Activated CD4-positive, CD25-positive, alpha-beta regulatory T cell treated with anti-CD3 and anti-CD28 coated beads, Interleukin-2, amount 50 U/mL, for 24 hours (primary cell): Measurements from ENCODE around the gene CCL5.

Experiments
- ATAC-seq, 2 donors: fragments of 150-1000 bp; cut with Tn5 transposase; one replicate each; pipeline ENCODE4 v1.10.0; 2021; ENCODE audit warnings: mild to moderate bottlenecking in 1 of 2, moderate library complexity in 1 of 2

The CCL5 gene

GRCh38 chr17:35867574-35867973, 12.6 kb downstream of the CCL5 start:
- ATAC-seq = no peak

DNA sequence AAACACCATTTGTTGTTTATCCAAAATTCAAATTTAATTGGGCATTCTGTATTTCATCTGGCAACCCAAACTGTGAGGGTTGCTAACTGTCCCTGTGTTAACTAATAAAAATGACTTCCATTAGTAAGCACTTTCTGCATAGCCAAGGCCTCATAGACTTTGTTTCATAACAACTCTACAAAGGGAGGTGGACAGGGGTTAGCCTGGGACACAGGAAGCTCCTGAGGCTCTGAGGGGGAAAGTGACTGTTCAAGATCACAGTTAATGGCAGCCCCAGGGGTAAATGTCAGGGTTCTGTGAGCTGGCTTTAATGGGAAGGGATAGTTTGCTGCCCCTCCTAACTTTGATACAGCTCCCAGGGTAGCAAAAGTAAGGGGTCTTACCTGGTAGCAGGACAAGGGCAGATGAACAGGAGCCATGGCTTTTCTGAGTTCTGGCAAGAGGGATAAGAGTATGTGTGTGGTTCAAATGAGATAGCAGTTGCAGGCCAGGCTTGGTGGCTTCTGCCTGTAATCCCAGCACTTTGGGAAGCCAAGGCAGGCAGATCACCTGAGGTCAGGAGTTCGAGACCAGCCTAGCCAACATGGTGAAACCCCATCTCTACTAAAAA, 13.7 kb downstream of the CCL5 start:
- ATAC-seq = no peak

DNA sequence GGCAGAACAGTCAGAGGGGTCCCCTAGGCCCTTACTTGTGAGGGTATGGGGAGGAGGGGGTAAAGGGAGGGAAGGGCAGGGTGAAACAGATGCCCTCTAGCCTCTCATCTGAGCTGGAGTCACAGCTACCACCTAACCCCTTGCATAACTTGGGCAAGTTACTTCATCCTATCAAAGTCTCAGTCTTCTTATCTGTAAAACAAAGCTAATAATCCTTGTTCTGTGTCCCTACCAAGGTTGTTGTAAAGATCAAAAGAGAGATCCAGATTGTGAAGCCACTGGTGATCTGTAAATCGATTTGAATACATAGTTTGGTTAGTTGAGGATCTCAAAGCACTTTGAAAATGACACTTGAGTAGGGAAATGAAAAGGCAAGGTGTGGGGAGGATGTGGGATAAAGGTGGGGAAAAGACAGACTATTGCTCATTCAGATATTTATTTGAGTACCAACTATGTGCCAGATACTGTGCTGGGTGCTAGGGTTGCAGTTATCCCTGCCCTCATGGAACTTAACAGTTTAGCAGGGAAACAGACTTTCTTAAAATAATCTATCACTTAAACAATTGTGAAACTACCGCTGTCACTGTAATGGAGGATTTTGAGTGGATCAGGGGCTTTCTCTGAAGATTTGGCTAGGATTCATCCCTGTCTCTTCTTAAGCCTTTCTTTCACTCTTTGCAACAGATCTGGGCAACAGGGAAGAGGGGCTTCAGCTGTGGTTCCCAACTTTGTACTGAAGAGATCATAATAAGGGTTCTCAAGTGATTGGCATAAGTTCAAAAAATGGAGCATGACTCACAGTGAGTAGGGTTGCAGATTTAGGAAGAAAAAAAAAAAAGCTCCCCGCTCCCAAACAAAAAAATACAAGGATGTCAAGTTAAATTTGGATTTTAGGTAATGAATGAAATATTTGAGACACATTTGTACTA, 14.5 kb downstream of the CCL5 start:
- no peak for ATAC-seq

DNA sequence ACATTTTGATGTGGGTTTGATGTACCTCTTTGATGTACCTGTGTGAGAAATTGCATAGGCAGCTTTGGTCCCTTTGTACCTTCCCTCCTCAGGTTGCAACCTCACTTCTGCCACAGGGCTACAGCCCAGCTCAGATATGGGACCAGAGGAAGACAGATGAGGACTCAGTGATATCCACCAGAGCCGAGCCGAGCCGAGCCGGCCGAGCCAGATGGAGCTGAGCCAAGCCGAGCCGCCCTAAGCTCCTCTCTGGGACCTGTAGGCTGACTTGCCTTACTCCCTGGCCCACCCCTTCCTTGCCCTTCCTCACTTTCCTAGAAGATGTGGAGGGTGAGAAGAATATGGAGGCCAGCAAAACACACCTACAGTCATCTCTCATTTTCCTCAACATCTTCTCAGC, 15.3 kb downstream of the CCL5 start:
- ATAC-seq = no peak

- ATAC-seq = no peak
Observed at GRCh38 chr17:35856603-35857002, 23.6 kb downstream of the CCL5 start.

DNA sequence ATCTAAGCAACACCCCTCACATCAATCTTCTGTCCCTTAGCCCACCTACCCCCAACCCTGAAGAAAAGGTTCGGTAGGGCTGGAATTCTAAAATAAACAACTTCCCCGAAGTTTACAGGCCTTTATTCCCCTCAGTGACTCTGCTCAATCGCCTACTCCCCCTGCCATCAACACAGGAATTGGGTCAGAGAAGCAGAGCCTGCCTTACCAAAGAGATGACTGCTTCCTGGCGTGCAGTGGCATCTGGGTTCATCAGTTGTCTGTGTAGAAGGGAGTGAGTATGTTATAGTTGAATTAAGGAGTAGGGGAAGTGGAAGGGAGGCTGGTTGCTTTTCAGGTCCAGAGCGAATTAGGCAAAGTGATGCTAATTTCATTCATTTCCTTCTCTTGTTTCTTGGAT, 24.2 kb downstream of the CCL5 start:
- no peak for ATAC-seq

DNA sequence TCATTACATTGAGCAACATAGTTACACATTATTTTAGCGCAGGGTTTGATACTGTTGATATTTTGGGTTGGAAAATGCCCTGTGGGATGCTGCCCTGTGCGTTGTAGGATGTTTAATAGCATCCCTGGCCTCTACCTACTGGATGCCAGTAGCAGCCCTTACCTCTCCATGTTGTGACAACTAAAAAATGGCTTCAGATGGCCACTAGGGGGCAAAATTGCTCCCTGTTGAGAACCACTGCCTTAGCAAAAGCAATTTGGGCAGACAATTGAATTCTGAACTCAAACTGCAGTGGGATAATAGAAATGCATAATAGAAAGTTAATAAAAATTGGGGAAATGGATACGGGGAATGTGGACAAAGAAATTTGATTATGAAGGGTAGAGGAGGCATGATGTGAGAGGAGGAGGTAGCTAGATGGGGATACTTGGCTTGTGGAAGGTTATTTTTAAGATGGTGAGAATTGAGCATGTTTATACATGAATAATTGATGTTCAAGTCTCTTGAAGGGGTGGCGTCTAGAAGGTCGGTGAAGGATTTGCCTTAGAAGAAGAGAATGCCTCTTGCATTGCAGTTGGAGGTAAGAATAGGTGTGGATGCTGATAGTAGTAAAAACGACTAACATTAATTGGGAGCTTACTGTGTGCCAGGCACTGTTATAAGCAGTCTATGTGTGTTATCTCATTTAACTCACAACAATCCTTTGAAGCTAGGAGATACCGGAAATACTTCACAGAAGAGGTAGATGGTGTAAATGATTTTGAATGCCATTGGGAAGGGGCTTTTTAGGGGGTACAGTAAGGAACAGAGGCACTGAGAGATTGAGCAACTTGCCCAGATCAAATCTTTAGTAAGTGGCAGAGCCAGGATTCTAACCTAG, 30.5 kb downstream of the CCL5 start:
- peak; percentile 48 to 62 for ATAC-seq

DNA sequence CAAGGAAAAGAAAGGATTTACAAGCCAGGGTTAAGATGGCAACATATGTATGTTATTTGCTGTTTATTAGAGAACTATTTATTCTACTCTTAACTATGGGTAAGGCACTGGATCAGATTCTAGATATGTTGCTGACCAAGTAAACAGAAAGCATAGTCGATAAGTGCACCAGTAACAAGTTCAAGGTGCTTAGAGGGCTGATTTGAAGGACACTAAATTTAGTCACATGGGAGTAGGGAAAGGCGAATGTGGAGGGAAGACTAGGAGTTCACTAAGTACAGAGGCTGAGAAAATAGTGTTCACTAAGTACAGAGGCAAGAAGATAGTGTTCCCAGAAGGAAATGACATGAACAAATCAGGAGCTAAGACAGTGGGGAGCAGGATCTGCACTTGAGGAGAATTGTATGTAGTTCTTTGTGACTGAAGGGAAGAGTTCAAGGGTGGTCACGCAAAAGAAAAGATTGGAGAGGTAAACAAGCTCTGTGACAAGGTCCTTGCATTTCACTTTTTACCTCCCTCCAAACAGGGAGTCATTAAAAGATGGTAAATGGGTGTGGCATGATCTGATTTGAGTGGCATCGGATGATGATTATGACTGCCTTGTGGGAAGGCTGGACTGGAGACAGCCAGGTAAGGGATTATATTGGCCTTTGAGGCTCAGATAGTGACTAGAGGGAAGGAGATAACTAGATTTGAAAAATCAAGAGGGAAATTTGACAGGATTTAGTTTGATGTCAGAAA, 32.4 kb downstream of the CCL5 start:
- ATAC-seq = no peak

- no peak for ATAC-seq
Observed at GRCh38 chr17:35847006-35847405, 33.2 kb downstream of the CCL5 start.

DNA sequence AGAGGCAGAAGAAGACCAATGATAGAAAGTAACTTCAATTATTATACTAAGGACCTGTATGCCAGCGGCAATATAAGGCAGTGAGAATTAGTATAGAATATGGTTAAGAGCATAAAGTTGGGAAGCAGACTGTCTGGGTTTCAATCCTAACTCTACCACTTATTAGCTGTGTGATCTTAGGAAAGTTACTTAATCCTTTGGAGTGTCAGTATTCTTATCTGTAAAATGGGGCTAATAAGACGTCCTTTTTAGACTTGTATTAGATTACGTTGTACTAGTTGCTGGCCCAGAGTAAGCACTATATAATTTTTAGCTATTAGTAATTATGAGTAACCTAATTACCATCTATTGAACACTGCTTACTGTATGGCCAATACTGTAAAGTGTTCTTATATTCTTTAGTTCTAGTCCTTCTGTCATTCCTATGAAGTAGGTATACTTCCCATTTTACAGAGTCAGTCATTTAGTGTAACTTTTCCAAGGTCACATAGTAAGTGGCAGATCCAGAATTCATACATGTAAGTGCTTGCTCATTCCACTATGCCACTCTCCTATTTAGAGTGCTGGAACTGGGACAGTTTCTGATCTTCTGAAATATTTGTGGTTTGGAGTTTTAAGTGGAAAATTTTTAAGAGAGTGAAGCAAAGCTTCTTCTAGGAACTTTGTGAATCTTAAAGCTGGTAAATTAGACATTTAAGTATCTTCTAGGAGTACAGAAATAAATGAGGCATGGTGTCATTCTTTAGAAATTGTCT, 33.9 kb downstream of the CCL5 start:
- no peak for ATAC-seq

DNA sequence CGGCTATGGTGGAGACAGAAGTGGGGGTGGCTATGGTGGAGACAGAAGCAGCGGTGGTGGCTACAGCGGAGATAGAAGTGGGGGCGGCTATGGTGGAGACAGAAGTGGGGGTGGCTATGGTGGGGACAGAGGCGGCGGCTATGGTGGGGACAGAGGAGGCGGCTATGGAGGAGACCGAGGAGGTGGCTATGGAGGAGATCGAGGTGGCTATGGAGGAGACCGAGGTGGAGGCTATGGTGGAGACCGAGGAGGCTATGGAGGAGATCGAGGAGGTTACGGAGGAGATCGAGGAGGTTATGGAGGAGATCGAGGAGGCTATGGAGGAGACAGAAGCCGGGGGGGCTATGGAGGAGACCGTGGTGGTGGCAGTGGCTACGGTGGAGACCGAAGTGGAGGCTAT, 35.6 kb downstream of the CCL5 start:
- ATAC-seq = no peak

DNA sequence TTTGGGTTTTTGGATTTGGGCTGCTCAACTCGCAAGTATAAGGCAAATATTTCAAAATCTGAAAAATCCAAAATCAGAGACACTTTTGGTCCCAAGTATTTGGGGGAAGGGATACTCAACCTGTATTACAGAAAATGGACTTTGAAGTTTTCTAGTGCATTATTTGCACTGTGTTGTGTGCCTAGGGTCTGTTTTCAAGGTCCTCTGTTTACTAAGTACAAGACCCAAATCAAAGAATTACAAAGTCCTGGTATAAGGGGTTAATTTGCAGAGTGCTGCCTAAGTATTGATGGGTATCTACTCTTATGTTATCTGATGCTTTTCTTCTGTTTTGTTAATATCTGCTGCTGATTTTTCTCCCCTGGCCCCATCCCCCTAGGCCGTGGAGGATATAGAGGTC, 36.5 kb downstream of the CCL5 start:
- no peak for ATAC-seq

DNA sequence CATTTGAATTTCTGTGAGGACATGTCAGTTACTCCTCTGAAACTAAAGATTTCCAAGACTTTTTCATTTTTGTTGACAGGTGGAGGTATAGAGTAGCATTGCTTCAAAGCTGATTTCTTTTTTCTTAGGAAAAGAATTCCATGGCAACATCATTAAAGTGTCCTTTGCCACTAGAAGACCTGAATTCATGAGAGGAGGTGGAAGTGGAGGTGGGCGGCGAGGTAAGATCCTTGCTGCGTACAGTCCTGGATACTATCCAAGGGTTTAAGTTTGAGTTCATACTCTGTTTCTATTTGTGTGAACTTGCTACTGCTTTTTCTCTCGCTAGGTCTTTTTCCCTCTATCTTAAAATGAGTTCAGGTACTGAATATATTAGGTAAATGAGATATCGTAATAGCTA, 37.9 kb downstream of the CCL5 start:
- no peak for ATAC-seq

DNA sequence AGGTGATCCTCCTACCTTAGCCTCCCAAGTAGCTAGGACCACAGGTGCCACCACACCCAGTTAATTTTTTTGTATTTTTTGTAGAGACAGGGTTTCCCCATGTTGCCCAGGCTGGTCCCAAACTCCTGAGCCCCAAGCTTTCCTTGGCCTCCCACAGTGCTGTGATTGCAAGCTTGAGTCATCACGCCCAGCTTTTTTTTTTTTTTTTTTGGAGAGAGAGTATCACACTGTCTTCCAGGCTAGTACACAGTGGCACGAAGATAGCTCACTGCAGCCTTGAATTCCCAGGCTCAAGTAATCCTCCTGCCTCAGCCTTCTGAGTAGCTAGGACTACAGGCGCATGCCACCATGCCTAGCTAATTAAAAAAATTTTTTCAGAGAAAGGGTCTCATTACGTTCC, 38.7 kb downstream of the CCL5 start:
- ATAC-seq = no peak

DNA sequence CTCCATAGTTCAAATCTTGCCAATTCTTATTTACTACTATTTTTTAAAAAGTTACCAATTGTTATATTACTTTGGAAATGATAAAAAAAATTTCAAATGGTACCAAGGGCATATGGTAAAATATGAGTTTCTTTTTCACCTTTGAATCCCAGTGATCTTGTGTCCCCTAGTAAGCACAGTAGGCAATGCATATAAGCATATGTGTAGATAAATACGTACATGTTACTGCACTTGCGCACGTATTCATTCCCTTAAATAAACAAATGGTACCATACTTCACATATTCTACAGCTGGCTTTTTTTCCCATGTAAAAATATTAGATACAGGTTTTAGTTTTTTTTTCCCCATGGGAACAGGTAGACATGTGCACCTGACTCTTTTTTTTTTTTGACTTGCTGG, 39.1 kb downstream of the CCL5 start:
- no peak for ATAC-seq

DNA sequence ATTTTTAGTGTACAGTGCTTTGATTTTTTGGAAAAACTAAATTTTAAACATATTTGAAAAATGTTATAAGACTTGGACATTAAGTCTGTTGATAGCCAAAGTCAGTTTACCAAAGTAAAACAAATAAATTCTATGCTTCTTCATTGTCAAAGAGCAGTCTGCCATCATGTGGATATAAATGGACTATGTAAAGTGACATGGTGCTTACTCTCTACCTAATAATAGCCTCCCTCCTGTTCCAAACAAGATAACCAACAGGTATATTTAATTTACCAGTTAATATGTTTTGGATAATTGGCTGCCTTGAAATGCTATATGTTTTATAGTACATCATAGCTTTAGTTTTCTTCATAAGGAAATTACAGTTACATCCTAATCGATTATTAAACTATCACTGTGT, 55.0 kb downstream of the CCL5 start:
- ATAC-seq = no peak
